ENCODE measurements around the gene MTPN.

Gene MTPN

DNA sequence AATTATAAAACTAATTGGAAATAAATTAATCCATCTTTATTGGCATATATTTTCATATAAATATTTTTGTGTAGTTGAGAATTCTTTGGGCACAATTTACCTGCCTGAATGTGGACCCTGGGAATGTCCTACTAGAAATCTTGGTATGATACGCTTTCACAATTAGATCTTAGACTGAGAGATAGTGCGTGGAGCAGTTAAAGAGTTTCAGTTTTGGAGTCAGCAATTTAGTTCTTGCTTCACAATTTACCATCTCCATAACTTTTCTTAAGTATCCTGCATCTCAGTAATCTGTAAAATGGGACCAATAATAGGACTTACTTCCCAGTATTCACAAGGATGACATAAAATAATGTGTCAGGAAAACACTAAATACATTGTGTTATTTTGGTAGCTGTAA is 2.0 kb downstream of the MTPN start:
- peak overlapping the region; percentile 90 for H3K4me2 ChIP-seq (ENCODE audit: low read length)
- TF ChIP-seq EZH2phosphoT487 (IDR thresholded peaks at IDR 0.05; ENCODE audit: low read depth) (no peak), CTCF (IDR thresholded peaks at IDR 0.05; ENCODE audit: low read depth, low read length) (no peak)
- peaks cover 63% of the 10 kb centered on the region for H3K4me1 ChIP-seq (ENCODE audit: low read length)
- H3K79me2 ChIP-seq (ENCODE audit: low read length) = peaks cover 65% of the 10 kb centered on the region
- peak overlapping the region; percentile 94 for H3K27ac ChIP-seq (ENCODE audit: low read length)
- H3K9ac ChIP-seq (ENCODE audit: low read length) = peak overlapping the region; percentile 98
- peak overlapping the region; percentile 96 for H3K4me3 ChIP-seq (ENCODE audit: low read length)
- H4K20me1 ChIP-seq (ENCODE audit: insufficient read depth, low read length) = peaks cover 43% of the 10 kb centered on the region
- H3K27me3 ChIP-seq (ENCODE audit: low read depth, low read length) = no peaks in the 10 kb centered on the region
- H3K9me3 ChIP-seq (ENCODE audit: insufficient read depth, low read length) = no peaks in the 10 kb centered on the region
- no peak overlapping the region for H2AFZ ChIP-seq (ENCODE audit: low read depth, low read length)
- H3K36me3 ChIP-seq (replicated peaks; ENCODE audit: low read depth, low read length) = peaks cover 20% of the 10 kb centered on the region

DNA sequence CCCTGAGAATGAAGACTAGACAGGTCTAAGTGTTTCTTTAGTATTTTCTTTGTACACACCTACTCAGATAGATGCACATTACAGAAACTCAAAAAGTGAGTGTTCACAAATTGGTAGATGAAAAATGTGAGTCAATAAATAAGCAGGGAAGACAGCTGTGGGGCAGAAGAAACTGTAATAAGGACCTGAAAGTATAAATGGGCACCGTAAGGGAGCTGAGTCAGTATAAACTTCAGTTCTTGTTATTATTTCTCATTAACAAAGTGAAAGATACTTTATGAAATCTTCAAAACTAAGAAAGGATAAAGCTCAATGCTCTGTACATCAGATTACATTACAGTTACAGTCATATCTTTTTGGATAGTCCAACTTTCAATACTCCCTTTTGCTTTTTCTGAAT is 2.5 kb downstream of the MTPN start:
- Histone ChIP-seq H3K4me2 (ENCODE audit: low read length) (peak overlapping the region; percentile 90), H2AFZ (ENCODE audit: low read depth, low read length) (no peak overlapping the region), H3K27ac (ENCODE audit: low read length) (peak overlapping the region; percentile 94), H3K27me3 (ENCODE audit: low read depth, low read length) (no peaks in the 10 kb centered on the region), H3K4me1 (ENCODE audit: low read length) (peaks cover 63% of the 10 kb centered on the region), H3K4me3 (ENCODE audit: low read length) (peak overlapping the region; percentile 96), H4K20me1 (ENCODE audit: insufficient read depth, low read length) (peaks cover 48% of the 10 kb centered on the region), H3K9ac (ENCODE audit: low read length) (peak overlapping the region; percentile 98), H3K79me2 (ENCODE audit: low read length) (peaks cover 70% of the 10 kb centered on the region), H3K36me3 (replicated peaks; ENCODE audit: low read depth, low read length) (peaks cover 25% of the 10 kb centered on the region), H3K9me3 (ENCODE audit: insufficient read depth, low read length) (no peaks in the 10 kb centered on the region)
- TF ChIP-seq EZH2phosphoT487 (IDR thresholded peaks at IDR 0.05; ENCODE audit: low read depth) = no peak
- TF ChIP-seq CTCF (IDR thresholded peaks at IDR 0.05; ENCODE audit: low read depth, low read length) = no peak

DNA sequence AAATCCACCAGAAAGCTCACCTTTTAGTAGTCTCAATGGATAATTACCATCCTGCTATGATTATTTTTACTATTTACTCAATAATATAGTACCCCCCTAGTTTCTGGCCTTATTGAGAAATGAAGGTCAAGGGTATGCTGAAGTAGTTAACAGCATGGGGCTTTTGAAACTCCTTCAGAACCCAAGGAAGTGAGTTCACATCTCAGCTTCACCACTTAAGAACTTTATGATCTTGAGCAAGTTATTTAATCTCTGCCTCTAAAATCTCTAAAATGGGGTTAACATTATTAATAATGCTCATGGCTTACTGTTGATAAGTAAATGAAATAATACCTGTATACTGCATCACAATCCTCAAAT is 5.8 kb downstream of the MTPN start:
- Histone ChIP-seq H3K9ac (ENCODE audit: low read length) (peak overlapping the region; percentile 43), H3K36me3 (replicated peaks; ENCODE audit: low read depth, low read length) (peaks cover 44% of the 10 kb centered on the region), H3K4me2 (ENCODE audit: low read length) (peak overlapping the region; percentile 90), H3K27me3 (ENCODE audit: low read depth, low read length) (no peaks in the 10 kb centered on the region), H3K27ac (ENCODE audit: low read length) (peak overlapping the region; percentile 96), H3K79me2 (ENCODE audit: low read length) (peaks cover 93% of the 10 kb centered on the region), H3K4me1 (ENCODE audit: low read length) (peaks cover 67% of the 10 kb centered on the region), H3K9me3 (ENCODE audit: insufficient read depth, low read length) (no peaks in the 10 kb centered on the region), H2AFZ (ENCODE audit: low read depth, low read length) (no peak overlapping the region), H3K4me3 (ENCODE audit: low read length) (peak overlapping the region; percentile 59), H4K20me1 (ENCODE audit: insufficient read depth, low read length) (peaks cover 76% of the 10 kb centered on the region)
- no peak for TF ChIP-seq CTCF (IDR thresholded peaks at IDR 0.05; ENCODE audit: low read depth, low read length)
- TF ChIP-seq EZH2phosphoT487 (IDR thresholded peaks at IDR 0.05; ENCODE audit: low read depth) = no peak

DNA sequence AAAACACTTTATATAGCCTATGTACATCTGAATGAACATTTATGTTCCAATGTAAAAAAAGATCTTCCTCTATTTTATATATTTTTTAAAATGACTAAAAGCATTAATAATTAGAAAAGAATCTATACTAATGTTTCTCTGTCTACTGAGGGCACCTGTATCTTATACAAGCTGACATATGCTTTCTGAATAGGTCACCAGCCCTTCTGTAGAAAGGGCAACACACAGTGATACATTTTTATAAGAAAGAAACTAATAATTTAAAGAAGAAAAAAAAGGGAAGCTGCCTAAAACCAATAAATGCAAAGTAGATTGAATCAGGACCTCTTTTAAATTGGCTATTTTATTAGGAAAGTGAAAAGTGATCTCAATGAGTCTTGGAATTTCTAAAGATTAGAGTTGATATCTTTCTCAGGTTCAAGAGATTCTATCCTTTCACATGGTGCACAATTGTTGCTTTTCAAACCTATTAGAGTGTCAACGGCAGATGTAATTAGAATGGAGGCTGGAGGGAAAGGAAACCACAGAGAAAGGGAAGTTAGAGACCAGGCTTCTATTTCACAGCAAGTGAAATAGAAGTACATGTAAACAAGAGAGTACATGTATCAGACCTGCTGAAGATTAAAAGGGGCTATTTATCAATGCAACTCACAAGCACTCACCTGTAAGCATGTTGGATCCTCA is 6.3 kb downstream of the MTPN start:
- Histone ChIP-seq H3K9me3 (ENCODE audit: insufficient read depth, low read length) (no peaks in the 10 kb centered on the region), H3K36me3 (replicated peaks; ENCODE audit: low read depth, low read length) (peaks cover 47% of the 10 kb centered on the region), H3K4me3 (ENCODE audit: low read length) (peak overlapping the region; percentile 59), H3K79me2 (ENCODE audit: low read length) (peaks cover 93% of the 10 kb centered on the region), H3K4me1 (ENCODE audit: low read length) (peaks cover 72% of the 10 kb centered on the region), H2AFZ (ENCODE audit: low read depth, low read length) (no peak overlapping the region), H3K9ac (ENCODE audit: low read length) (peak overlapping the region; percentile 43), H3K4me2 (ENCODE audit: low read length) (peak overlapping the region; percentile 90), H3K27ac (ENCODE audit: low read length) (peak overlapping the region; percentile 96), H4K20me1 (ENCODE audit: insufficient read depth, low read length) (peaks cover 78% of the 10 kb centered on the region), H3K27me3 (ENCODE audit: low read depth, low read length) (no peaks in the 10 kb centered on the region)
- no peak for TF ChIP-seq CTCF (IDR thresholded peaks at IDR 0.05; ENCODE audit: low read depth, low read length)
- TF ChIP-seq EZH2phosphoT487 (IDR thresholded peaks at IDR 0.05; ENCODE audit: low read depth) = no peak

Measured in OCI-LY3 (cell line).